ENCODE results near the gene SLC25A26. TPM values are rescaled to one million over a fixed set of nuclear protein-coding genes. Genes with fewer than 3 reads are reported as not detected.

SLC25A26 gene
- total RNA-seq, 1 experiment from 2014 or later = 23.8 TPM

- Histone ChIP-seq H3K4me1 (ENCODE audit: control insufficient read depth in 1 of 2, insufficient read depth in 2 of 2, low read length in 2 of 2) (no peaks in the 10 kb centered on the region), H3K9me2 (ENCODE audit: insufficient read depth) (no peaks in the 10 kb centered on the region), H2AFZ (ENCODE audit: low read depth, low read length, poor library complexity, severe bottlenecking) (no peak overlapping the region), H3K36me3 (ENCODE audit: control insufficient read depth in 1 of 2, insufficient read depth in 2 of 2, low read length in 2 of 2) (no peaks in the 10 kb centered on the region), H4K20me1 (ENCODE audit: insufficient read depth) (no peaks in the 10 kb centered on the region), H3K4me2 (ENCODE audit: low read length) (no peak overlapping the region), H3K9me3 (ENCODE audit: control insufficient read depth in 1 of 2, insufficient read depth in 1 of 2, low read depth in 1 of 2, low read length in 2 of 2) (no peaks in the 10 kb centered on the region), H3K4me3 (replicated peaks in 1 of 2; ENCODE audit: low read depth in 1 of 2, low read length in 2 of 2) (no peak overlapping the region), H3K9ac (ENCODE audit: low read length) (no peak overlapping the region), H3K27ac (ENCODE audit: low read depth, low read length) (no peak overlapping the region), H3K27me3 (ENCODE audit: insufficient read depth, low read length) (no peaks in the 10 kb centered on the region), H3K79me2 (ENCODE audit: insufficient read depth, low read length) (no peaks in the 10 kb centered on the region)
- TF ChIP-seq SP1 (IDR thresholded peaks at IDR 0.05; ENCODE audit: low read depth) = no peak
- no peak for TF ChIP-seq ZFX (IDR thresholded peaks at IDR 0.05)
- TF ChIP-seq POLR2A (IDR thresholded peaks at IDR 0.05; ENCODE audit: borderline replicate concordance, extremely low read depth, insufficient read depth, insufficient read length) = no peak
- no peak for TF ChIP-seq REST (IDR thresholded peaks at IDR 0.05; ENCODE audit: low read depth)
- TF ChIP-seq MAX (IDR thresholded peaks at IDR 0.05) = no peak
- no peak for TF ChIP-seq ELF1 (IDR thresholded peaks at IDR 0.05; ENCODE audit: borderline replicate concordance, low read depth)
- TF ChIP-seq ATF3 (IDR thresholded peaks at IDR 0.05) = no peak
- no peak for TF ChIP-seq SIN3A (IDR thresholded peaks at IDR 0.05; ENCODE audit: low read depth)
- DNase-seq (ENCODE audit: low read depth, low spot score) = no peak
- intact Hi-C loops (cut with micrococcal nuclease) = no loop called here
- ChIA-PET CTCF (no interaction called here), RAD21 (ENCODE audit: low non-redundant PET in 1 of 2, low total read pairs in 2 of 2, uncharacterized antibody in 2 of 2, unreplicated experiment in 2 of 2) (no interaction called here), POLR2A (no interaction called here)
- ATAC-seq = no peak
- BruUV-seq (replicated peaks) = no TSS peak
Measured at GRCh38 chr3:66395635-66396034, 174.8 kb downstream of the SLC25A26 start.

Data from HCT116 (cell line).